Measurements from ENCODE around the gene MARF1.
"Not testable (repeated sequence)": the region's sequence is repeated elsewhere in the genome, so short reads cannot be mapped to it uniquely, and the experiment has no call there.

Gene MARF1

DNA sequence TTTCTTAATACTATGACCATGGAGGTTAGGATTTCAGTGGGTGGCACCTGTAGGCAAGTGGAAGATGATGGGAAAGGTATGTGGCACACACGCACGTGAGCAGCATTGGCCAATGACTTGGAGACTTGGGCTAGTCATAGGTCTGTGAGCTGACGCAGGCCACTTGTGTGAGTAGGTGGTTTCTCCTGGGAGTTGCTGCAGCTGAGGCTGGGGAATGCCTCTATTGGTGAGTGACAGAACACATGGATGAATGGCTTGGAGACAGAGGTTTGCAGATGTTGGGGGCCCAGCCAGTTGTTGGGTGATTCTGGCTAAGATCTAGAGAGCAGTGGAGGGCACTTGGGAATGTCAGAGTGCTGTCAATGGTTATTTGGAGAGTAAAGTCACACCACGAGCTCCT lies 64.1 kb downstream of the MARF1 start:
- no peaks in the 10 kb centered on the region for H3K36me3 ChIP-seq (ENCODE audit: control insufficient read depth, insufficient read depth, low read length)
- H3K27me3 ChIP-seq (replicated peaks; ENCODE audit: control insufficient read depth, insufficient read depth, low read length) = no peaks in the 10 kb centered on the region
- TF ChIP-seq, protein P1, sequence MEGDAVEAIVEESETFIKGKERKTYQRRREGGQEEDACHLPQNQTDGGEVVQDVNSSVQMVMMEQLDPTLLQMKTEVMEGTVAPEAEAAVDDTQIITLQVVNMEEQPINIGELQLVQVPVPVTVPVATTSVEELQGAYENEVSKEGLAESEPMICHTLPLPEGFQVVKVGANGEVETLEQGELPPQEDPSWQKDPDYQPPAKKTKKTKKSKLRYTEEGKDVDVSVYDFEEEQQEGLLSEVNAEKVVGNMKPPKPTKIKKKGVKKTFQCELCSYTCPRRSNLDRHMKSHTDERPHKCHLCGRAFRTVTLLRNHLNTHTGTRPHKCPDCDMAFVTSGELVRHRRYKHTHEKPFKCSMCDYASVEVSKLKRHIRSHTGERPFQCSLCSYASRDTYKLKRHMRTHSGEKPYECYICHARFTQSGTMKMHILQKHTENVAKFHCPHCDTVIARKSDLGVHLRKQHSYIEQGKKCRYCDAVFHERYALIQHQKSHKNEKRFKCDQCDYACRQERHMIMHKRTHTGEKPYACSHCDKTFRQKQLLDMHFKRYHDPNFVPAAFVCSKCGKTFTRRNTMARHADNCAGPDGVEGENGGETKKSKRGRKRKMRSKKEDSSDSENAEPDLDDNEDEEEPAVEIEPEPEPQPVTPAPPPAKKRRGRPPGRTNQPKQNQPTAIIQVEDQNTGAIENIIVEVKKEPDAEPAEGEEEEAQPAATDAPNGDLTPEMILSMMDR (IDR thresholded peaks at IDR 0.05; ENCODE audit: insufficient read depth, low read length, poor library complexity, severe bottlenecking) = no peak
- no peak for DNase-seq (ENCODE audit: extremely low read depth, insufficient read length)
- H3K4me3 ChIP-seq (replicated peaks; ENCODE audit: low read depth, low read length) = no peak overlapping the region

DNA sequence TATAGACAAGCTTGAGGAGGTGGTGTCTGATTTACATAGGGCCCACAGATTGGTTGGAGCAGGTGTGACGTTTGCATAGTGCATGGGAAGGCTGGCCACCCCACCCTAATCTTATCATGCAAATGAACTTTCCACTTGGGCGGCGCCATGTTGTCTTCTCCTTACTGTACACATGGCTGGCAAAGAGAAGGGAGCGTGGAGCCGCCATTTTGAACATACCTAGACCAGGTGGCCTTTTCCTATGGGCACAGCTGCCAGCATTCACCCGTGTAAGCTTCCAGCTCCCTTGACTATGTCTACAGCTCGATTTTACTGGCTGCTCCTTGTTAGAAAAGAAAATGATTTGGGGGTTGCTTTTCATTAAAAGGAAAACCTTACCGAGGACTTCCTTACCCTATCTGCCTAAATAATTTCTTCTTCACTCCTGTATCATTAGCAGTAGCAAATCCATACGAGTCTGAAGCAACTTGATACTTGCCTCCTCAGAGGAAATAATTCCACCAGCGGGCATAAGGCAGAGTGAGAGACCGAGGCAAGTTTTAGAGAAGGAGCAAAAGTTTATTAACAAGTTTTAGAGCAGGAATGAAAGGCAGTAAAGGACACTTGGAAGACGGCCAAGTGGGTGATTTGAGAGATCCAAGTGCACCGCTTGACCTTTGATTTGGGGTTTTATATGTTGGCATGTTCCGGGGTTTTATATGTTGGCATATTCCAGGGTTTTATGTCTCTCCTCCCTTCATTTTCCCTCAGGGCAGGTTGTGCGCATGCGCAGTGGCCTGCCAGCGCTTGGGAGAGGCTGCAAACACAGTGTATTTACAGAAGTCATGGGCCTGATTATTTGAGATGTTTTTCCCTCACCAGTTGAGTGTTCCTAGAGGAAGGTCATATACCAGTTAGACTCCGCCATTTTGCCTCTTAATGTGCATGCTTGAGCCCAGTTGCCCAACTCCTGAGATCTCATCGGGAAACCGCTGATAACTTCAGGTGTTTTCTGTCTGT lies 65.7 kb downstream of the MARF1 start:
- Histone ChIP-seq H3K4me3 (replicated peaks; ENCODE audit: low read depth, low read length) (no peak overlapping the region), H3K27me3 (replicated peaks; ENCODE audit: control insufficient read depth, insufficient read depth, low read length) (no peaks in the 10 kb centered on the region), H3K36me3 (ENCODE audit: control insufficient read depth, insufficient read depth, low read length) (no peaks in the 10 kb centered on the region)
- DNase-seq (ENCODE audit: extremely low read depth, insufficient read length) = no peak
- TF ChIP-seq, protein P1 (IDR thresholded peaks at IDR 0.05; ENCODE audit: insufficient read depth, low read length, poor library complexity, severe bottlenecking) = no peak

DNA sequence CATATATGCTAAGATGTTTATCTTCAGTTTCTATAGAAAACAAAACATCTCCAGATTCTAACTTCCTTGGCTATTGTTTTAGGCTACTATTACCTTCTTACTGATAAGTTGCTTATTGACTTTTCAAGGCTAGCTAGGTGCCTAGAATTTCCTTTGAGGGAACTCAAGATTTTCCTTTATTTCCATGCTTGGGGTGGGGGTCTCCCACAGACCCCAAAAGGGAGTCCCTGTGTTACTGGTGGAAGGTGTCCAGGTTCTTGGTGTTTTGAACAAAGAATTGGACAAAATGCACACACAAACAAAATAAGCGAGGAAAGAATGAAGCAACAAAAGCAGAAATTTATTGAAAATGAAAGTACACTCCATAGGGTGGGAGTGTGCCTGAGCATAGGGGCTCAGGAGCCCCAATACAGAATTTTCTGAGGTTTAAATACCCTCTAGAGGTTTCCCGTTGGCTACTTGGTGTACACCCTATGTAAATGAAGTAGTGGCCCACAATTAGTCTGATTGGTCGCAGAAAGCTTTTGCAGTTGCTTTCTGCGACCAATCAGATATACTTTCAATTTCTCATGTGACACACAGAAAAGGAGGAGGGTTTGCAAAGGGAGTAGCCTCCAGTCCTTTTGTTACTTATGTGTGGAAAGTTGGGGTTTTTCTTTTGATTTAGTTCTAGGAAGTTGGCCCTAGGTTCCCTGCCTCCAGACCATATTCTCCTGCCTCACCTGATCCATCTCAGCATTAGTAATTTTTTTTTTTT lies 67.5 kb downstream of the MARF1 start:
- Histone ChIP-seq H3K4me3 (replicated peaks; ENCODE audit: low read depth, low read length) (no peak overlapping the region), H3K27me3 (replicated peaks; ENCODE audit: control insufficient read depth, insufficient read depth, low read length) (no peaks in the 10 kb centered on the region), H3K36me3 (ENCODE audit: control insufficient read depth, insufficient read depth, low read length) (no peaks in the 10 kb centered on the region)
- no peak for DNase-seq (ENCODE audit: extremely low read depth, insufficient read length)
- TF ChIP-seq, protein P1 (IDR thresholded peaks at IDR 0.05; ENCODE audit: insufficient read depth, low read length, poor library complexity, severe bottlenecking) = no peak

DNA sequence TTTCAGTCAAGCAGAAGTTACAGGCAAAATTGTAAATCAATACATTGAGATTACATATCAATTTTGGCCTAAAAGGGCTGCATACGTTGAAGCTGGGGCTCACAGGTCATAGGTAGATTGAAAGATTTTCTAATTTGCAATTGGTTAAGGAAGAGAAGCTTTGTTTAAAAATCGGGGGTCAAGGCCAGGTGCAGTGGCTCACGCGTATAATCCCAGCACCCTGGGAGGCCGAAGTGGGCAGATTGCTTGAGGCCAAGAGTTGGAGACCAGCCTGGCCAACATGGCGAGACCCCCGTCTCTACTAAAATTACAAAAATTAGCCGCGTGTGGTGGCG lies 68.4 kb downstream of the MARF1 start:
- TF ChIP-seq, protein P1 (IDR thresholded peaks at IDR 0.05; ENCODE audit: insufficient read depth, low read length, poor library complexity, severe bottlenecking) = no peak
- H3K4me3 ChIP-seq (replicated peaks; ENCODE audit: low read depth, low read length) = no peak overlapping the region
- no peaks in the 10 kb centered on the region for H3K27me3 ChIP-seq (replicated peaks; ENCODE audit: control insufficient read depth, insufficient read depth, low read length)
- no peak for DNase-seq (ENCODE audit: extremely low read depth, insufficient read length)
- no peaks in the 10 kb centered on the region for H3K36me3 ChIP-seq (ENCODE audit: control insufficient read depth, insufficient read depth, low read length)

DNA sequence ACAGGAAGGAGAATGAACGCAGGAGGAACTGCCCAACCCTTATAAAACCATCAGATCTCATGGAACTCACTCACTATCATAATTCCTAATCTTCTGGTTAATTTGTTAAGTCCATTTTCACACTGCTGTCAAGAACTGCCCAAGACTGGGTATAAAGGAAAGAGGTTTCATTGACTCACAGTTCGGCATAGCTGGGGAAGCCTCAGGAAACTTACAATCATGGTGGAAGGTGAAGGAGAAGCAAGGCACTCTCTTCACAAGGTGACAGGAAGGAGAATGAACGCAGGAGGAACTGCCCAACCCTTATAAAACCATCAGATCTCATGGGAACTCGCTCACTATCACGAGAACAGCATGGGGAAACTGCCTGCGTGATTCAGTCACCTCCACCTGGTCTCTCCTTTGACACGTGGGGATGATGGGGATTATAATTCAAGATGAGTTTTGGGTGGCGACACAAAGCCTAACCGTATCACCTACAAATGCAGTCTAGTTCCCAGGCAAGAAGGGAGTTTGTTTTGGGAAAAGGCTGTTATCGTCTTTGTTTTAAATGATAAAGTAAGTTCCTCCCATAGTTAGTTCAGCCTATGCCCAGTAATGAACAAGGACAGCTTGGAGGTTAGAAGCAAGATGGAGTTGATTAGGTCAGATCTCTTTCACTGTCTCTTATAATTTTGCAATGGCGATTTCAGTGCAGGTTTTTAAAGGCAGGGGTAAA lies 68.9 kb downstream of the MARF1 start:
- DNase-seq (ENCODE audit: extremely low read depth, insufficient read length); H3K27me3 ChIP-seq (replicated peaks; ENCODE audit: control insufficient read depth, insufficient read depth, low read length); H3K4me3 ChIP-seq (replicated peaks; ENCODE audit: low read depth, low read length); H3K36me3 ChIP-seq (ENCODE audit: control insufficient read depth, insufficient read depth, low read length): not testable (repeated sequence)

All from GM06990 (cell line).